Measurements from ENCODE around the gene ARFGAP2. TPM values are rescaled to one million over a fixed set of nuclear protein-coding genes. Genes with fewer than 3 reads are reported as not detected.

ARFGAP2 gene
- total and polyA plus RNA-seq, 2 donors (not counting 3 experiments of a cell fraction or from before 2014, with no cell fraction given), result 78.9 to 108 TPM

- no peak overlapping the region for H3K4me2 ChIP-seq (ENCODE audit: insufficient read depth, low read length)
- intact Hi-C loops (cut with micrococcal nuclease), result no loop called here
These were observed 21.8 kb downstream of the ARFGAP2 start for GRCh38 chr11:47154616-47155570.

More at GRCh38 chr11:47154616-47155570, 21.8 kb downstream of the ARFGAP2 start:
- no peak for TF ChIP-seq FOS (IDR thresholded peaks at IDR 0.05; ENCODE audit: borderline replicate concordance, insufficient read depth, low read length)
- TF ChIP-seq POLR2A (IDR thresholded peaks at IDR 0.05; ENCODE audit: low read depth, low read length), result no peak
- TF ChIP-seq MYC (IDR thresholded peaks at IDR 0.05; ENCODE audit: low read depth, low read length), result no peak
- no peak for TF ChIP-seq JUN (IDR thresholded peaks at IDR 0.05; ENCODE audit: borderline replicate concordance, insufficient read depth, insufficient read length, low read depth)
- TF ChIP-seq GATA2 (IDR thresholded peaks at IDR 0.05; ENCODE audit: insufficient read depth, insufficient read length, low read depth, low read length), result no peak
- TF ChIP-seq, protein P1, sequence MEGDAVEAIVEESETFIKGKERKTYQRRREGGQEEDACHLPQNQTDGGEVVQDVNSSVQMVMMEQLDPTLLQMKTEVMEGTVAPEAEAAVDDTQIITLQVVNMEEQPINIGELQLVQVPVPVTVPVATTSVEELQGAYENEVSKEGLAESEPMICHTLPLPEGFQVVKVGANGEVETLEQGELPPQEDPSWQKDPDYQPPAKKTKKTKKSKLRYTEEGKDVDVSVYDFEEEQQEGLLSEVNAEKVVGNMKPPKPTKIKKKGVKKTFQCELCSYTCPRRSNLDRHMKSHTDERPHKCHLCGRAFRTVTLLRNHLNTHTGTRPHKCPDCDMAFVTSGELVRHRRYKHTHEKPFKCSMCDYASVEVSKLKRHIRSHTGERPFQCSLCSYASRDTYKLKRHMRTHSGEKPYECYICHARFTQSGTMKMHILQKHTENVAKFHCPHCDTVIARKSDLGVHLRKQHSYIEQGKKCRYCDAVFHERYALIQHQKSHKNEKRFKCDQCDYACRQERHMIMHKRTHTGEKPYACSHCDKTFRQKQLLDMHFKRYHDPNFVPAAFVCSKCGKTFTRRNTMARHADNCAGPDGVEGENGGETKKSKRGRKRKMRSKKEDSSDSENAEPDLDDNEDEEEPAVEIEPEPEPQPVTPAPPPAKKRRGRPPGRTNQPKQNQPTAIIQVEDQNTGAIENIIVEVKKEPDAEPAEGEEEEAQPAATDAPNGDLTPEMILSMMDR (IDR thresholded peaks at IDR 0.05; ENCODE audit: extremely low read depth in 1 of 2, insufficient read depth in 1 of 2, low read depth in 1 of 2, low read length in 2 of 2), result no peak
- TF ChIP-seq EZH2 (IDR thresholded peaks at IDR 0.05; ENCODE audit: borderline replicate concordance, low read depth, low read length, severe bottlenecking), result no peak
- TF ChIP-seq MAX (IDR thresholded peaks at IDR 0.05; ENCODE audit: insufficient read depth, insufficient read length), result no peak
- no peak for TF ChIP-seq POLR2AphosphoS5 (IDR thresholded peaks at IDR 0.05; ENCODE audit: insufficient read depth, low read depth, low read length)
- DNase-seq (ENCODE audit: low read depth, low spot score) (no peak), FAIRE-seq (no peak)
- H3K9ac ChIP-seq (replicated peaks; ENCODE audit: extremely low read depth, insufficient read depth, low read length), result no peak overlapping the region
- H2AFZ ChIP-seq (ENCODE audit: low read depth, low read length), result no peak overlapping the region
- BruUV-seq (replicated peaks), result no TSS peak
- CTCF ChIA-PET, result interaction anchor here (0.9 to 5.1 kb wide), 9 partner anchors 9 to 268 kb away, joined by 3 to 120 read pairs (median 3); no protein-coding TSS in a partner anchor
- no peak overlapping the region for H3K27ac ChIP-seq (ENCODE audit: insufficient read depth, low read depth, low read length)
- H4K20me1 ChIP-seq (replicated peaks; ENCODE audit: control insufficient read depth, extremely low read depth, insufficient read depth, low read length), result no peaks in the 10 kb centered on the region
- H3K9me3 ChIP-seq (replicated peaks; ENCODE audit: control insufficient read depth, insufficient read depth, low read length), result no peaks in the 10 kb centered on the region
- POLR2A ChIA-PET, result no interaction called here
- H3K9me1 ChIP-seq (replicated peaks; ENCODE audit: control insufficient read depth, extremely low read depth, insufficient read depth, low read length), result no peaks in the 10 kb centered on the region
- H3K4me1 ChIP-seq (ENCODE audit: control insufficient read depth, extremely low read depth, insufficient read depth, low read length), result no peaks in the 10 kb centered on the region
- no peaks in the 10 kb centered on the region for H3K36me3 ChIP-seq (ENCODE audit: control insufficient read depth in 2 of 2, extremely low read depth in 1 of 2, insufficient read depth in 2 of 2, low read length in 2 of 2)
- dilution Hi-C loops (cut with MboI; ENCODE audit: extremely low pct_ligation_motif_present, low sequenced_read_pairs), result no loop called here
- no peak overlapping the region for H3K4me3 ChIP-seq (replicated peaks in 1 of 3; ENCODE audit: insufficient read depth in 1 of 3, low read depth in 1 of 3, low read length in 3 of 3)
- H3K79me2 ChIP-seq (ENCODE audit: control insufficient read depth, insufficient read depth, low read length), result no peaks in the 10 kb centered on the region
- no peaks in the 10 kb centered on the region for H3K27me3 ChIP-seq (ENCODE audit: control insufficient read depth in 2 of 2, insufficient read depth in 2 of 2, low read length in 2 of 2)
